ENCODE data around the gene SAP30L.

The SAP30L gene

GRCh38 chr5:154422298-154422697, 23.5 kb upstream of the SAP30L start:
- no peak for DNase-seq

- no peak for DNase-seq
Measured at GRCh38 chr5:154428208-154428607, 17.6 kb upstream of the SAP30L start.

- no peak for DNase-seq
Measured at GRCh38 chr5:154429341-154429740, 16.5 kb upstream of the SAP30L start.

GRCh38 chr5:154430466-154430865, 15.3 kb upstream of the SAP30L start:
- DNase-seq = no peak

- DNase-seq = no peak
Measured at GRCh38 chr5:154430961-154431630, 14.7 kb upstream of the SAP30L start.

GRCh38 chr5:154435226-154435625, 10.6 kb upstream of the SAP30L start:
- no peak for DNase-seq

GRCh38 chr5:154437281-154437965, 8.4 kb upstream of the SAP30L start:
- no peak for DNase-seq

- DNase-seq = no peak
Measured at GRCh38 chr5:154440540-154440939, 5.3 kb upstream of the SAP30L start.

- no peak for DNase-seq
Measured at GRCh38 chr5:154442801-154443200, 3.0 kb upstream of the SAP30L start.

GRCh38 chr5:154444556-154445421, 1.0 kb upstream of the SAP30L start:
- DNase-seq = peak; percentile 6

- DNase-seq = peak; percentile 41
Measured at GRCh38 chr5:154446195-154447088, 645 bp downstream of the SAP30L start.

- DNase-seq = peak; percentile 32
Measured at GRCh38 chr5:154447089-154447725, 1.4 kb downstream of the SAP30L start.

GRCh38 chr5:154449786-154450185, 4.0 kb downstream of the SAP30L start:
- DNase-seq = no peak

- DNase-seq = no peak
Measured at GRCh38 chr5:154451957-154452356, 6.2 kb downstream of the SAP30L start.

GRCh38 chr5:154455585-154455984, 9.8 kb downstream of the SAP30L start:
- no peak for DNase-seq

GRCh38 chr5:154456540-154456939, 10.7 kb downstream of the SAP30L start:
- DNase-seq = no peak

- DNase-seq = no peak
Measured at GRCh38 chr5:154459015-154459414, 13.2 kb downstream of the SAP30L start.

- DNase-seq = no peak
Measured at GRCh38 chr5:154460172-154460571, 14.4 kb downstream of the SAP30L start.

- DNase-seq = no peak
Measured at GRCh38 chr5:154461531-154461930, 15.7 kb downstream of the SAP30L start.

GRCh38 chr5:154464438-154464837, 18.6 kb downstream of the SAP30L start:
- DNase-seq = no peak

- no peak for DNase-seq
Measured at GRCh38 chr5:154465169-154465568, 19.4 kb downstream of the SAP30L start.

- no peak for DNase-seq
Measured at GRCh38 chr5:154466147-154466546, 20.4 kb downstream of the SAP30L start.

Measured in CD4-positive, alpha-beta T cell treated with Interleukin-17A for 1 hour (primary cell).